H9 (cell line): ENCODE measurements around the gene PLXNC1. TPM values are rescaled to one million over a fixed set of nuclear protein-coding genes. Genes with fewer than 3 reads are reported as not detected.

Experiments used
- DNase-seq: peaks from one replicate; pipeline ENCODE4 v3.0.0-alpha.2; 2017
- H2AFZ ChIP-seq: one replicate; pipeline ENCODE4 v1.6.1; 2013; ENCODE audit warnings: mild to moderate bottlenecking, low read length, control low read depth, moderate library complexity
- H2AK5ac ChIP-seq: 2 replicates; pipeline ENCODE4 v1.6.1; 2013; ENCODE audit warnings: low read length, control low read depth, mixed read lengths; ENCODE audit not compliant: insufficient read length
- H2BK120ac ChIP-seq: one replicate; pipeline ENCODE4 v1.6.1; 2013; ENCODE audit warnings: low read depth, mild to moderate bottlenecking, low read length, control low read depth, inconsistent platforms; ENCODE audit not compliant: poor library complexity, severe bottlenecking
- H2BK12ac ChIP-seq: 2 replicates; pipeline ENCODE4 v1.6.1; 2013; ENCODE audit warnings: low read length, control low read depth, mixed read lengths, low read depth; ENCODE audit not compliant: insufficient read length
- H2BK15ac ChIP-seq: 2 replicates; pipeline ENCODE4 v1.6.1; 2013; ENCODE audit warnings: low read depth, low read length, control low read depth
- H2BK20ac ChIP-seq: one replicate; pipeline ENCODE4 v1.6.1; 2013; ENCODE audit warnings: low read depth, mild to moderate bottlenecking, low read length, control low read depth, inconsistent platforms; ENCODE audit not compliant: poor library complexity, severe bottlenecking
- H2BK5ac ChIP-seq: 2 replicates; pipeline ENCODE4 v1.6.1; 2013; ENCODE audit warnings: low read length, control low read depth, mixed read lengths; ENCODE audit not compliant: insufficient read length
- H3K14ac ChIP-seq: 2 replicates; pipeline ENCODE4 v1.6.1; 2013; ENCODE audit warnings: low read length, control low read depth; ENCODE audit not compliant: insufficient read depth
- H3K18ac ChIP-seq: 2 replicates; pipeline ENCODE4 v1.6.1; 2013; ENCODE audit warnings: low read depth, mild to moderate bottlenecking, mixed read lengths, low read length, control low read depth; ENCODE audit not compliant: insufficient read length
- H3K23ac ChIP-seq: 2 replicates; pipeline ENCODE4 v1.6.1; 2013; ENCODE audit warnings: low read length, control low read depth, mixed read lengths, low read depth; ENCODE audit not compliant: insufficient read length
- H3K23me2 ChIP-seq: 2 replicates; pipeline ENCODE4 v1.6.1; 2013; ENCODE audit warnings: low read depth, mild to moderate bottlenecking, mixed read lengths, low read length, control low read depth; ENCODE audit not compliant: insufficient read length, poor library complexity, severe bottlenecking
- H3K27ac ChIP-seq: 2 replicates; pipeline ENCODE4 v1.5.1; 2013; ENCODE audit warnings: low read length, control low read depth, mixed read lengths, low read depth; ENCODE audit not compliant: insufficient read length
- H3K27me3 ChIP-seq: 2 replicates; pipeline ENCODE4 v1.6.1; 2013; ENCODE audit warnings: low read length, control low read depth, inconsistent platforms; ENCODE audit not compliant: insufficient read depth
- H3K4ac ChIP-seq: 2 replicates; pipeline ENCODE4 v1.6.1; 2013; ENCODE audit warnings: low read depth, mild to moderate bottlenecking, control low read depth, inconsistent platforms, low read length, moderate library complexity
- H3K4me1 ChIP-seq: 2 replicates; pipeline ENCODE4 v1.6.1; 2013; ENCODE audit warnings: low read length, control low read depth, inconsistent platforms; ENCODE audit not compliant: insufficient read depth
- H3K4me2 ChIP-seq: 2 replicates; pipeline ENCODE4 v1.6.1; 2013; ENCODE audit warnings: low read length, control low read depth, mixed read lengths; ENCODE audit not compliant: insufficient read length, insufficient read depth
- H3K56ac ChIP-seq: 2 replicates; pipeline ENCODE4 v1.6.1; 2013; ENCODE audit warnings: low read depth, mild to moderate bottlenecking, mixed read lengths, low read length, control low read depth; ENCODE audit not compliant: insufficient read length
- H3K79me1 ChIP-seq: 2 replicates; pipeline ENCODE4 v1.6.1; 2013; ENCODE audit warnings: low read depth, mild to moderate bottlenecking, moderate library complexity, low read length, control low read depth, inconsistent platforms; ENCODE audit not compliant: insufficient read depth, poor library complexity, severe bottlenecking
- H3K79me2 ChIP-seq: 2 replicates; pipeline ENCODE4 v1.6.1; 2013; ENCODE audit warnings: low read length, control low read depth, inconsistent platforms; ENCODE audit not compliant: insufficient read depth
- H3K9ac ChIP-seq: 2 replicates; pipeline ENCODE4 v1.6.1; 2013; ENCODE audit warnings: low read length, control low read depth, mixed read lengths; ENCODE audit not compliant: insufficient read length; ENCODE audit errors: extremely low read depth
- H3K9me3 ChIP-seq: one replicate; pipeline ENCODE4 v1.6.1; 2013; ENCODE audit warnings: low read depth, low read length, inconsistent platforms; ENCODE audit not compliant: control insufficient read depth
- H3T11ph ChIP-seq: one replicate; pipeline ENCODE4 v1.6.1; 2013; ENCODE audit warnings: mild to moderate bottlenecking, low read length, control low read depth, inconsistent platforms
- H4K20me1 ChIP-seq: one replicate; pipeline ENCODE4 v1.6.1; 2013; ENCODE audit not compliant: control insufficient read depth, insufficient read length, insufficient read depth
- H4K5ac ChIP-seq: 2 replicates; pipeline ENCODE4 v1.6.1; 2013; ENCODE audit warnings: low read depth, mild to moderate bottlenecking, mixed read lengths, low read length, control low read depth; ENCODE audit not compliant: insufficient read length
- H4K8ac ChIP-seq: replicated peaks from 2 replicates; pipeline ENCODE4 v1.6.1; 2013; ENCODE audit warnings: low read length, control low read depth, mixed read lengths, low read depth; ENCODE audit not compliant: insufficient read length
- H4K91ac ChIP-seq: 2 replicates; pipeline ENCODE4 v1.6.1; 2013; ENCODE audit warnings: low read depth, mild to moderate bottlenecking, moderate library complexity, mixed read lengths, low read length, control low read depth; ENCODE audit not compliant: insufficient read length
- H3K27ac Mint-ChIP-seq, 3 experiments: 2 replicates in 2 of 3; 3 replicates in 1 of 3; pipeline ENCODE4 v1.8.0; 2020 to 2021; ENCODE audit warnings: mixed read lengths in 3 of 3, mild to moderate bottlenecking in 1 of 3, moderate library complexity in 1 of 3
- H3K27me3 Mint-ChIP-seq: 2 replicates; pipeline ENCODE4 v1.8.0; 2021; ENCODE audit warnings: low read depth, mild to moderate bottlenecking, moderate library complexity, mixed read lengths
- H3K36me3 Mint-ChIP-seq, 3 experiments: 2 replicates in 2 of 3; 3 replicates in 1 of 3; pipeline ENCODE4 v1.8.0; 2020 to 2021; ENCODE audit warnings: low read depth in 3 of 3, mixed read lengths in 3 of 3; ENCODE audit not compliant: insufficient read depth in 1 of 3
- H3K4me1 Mint-ChIP-seq, 2 experiments: 2 replicates each; pipeline ENCODE4 v1.8.0; 2020; ENCODE audit warnings: mixed read lengths in 2 of 2
- H3K4me3 Mint-ChIP-seq, 2 experiments: 2 replicates in 1 of 2; 3 replicates in 1 of 2; pipeline ENCODE4 v1.8.0; 2020 to 2021; ENCODE audit warnings: mild to moderate bottlenecking in 2 of 2, mixed read lengths in 2 of 2, moderate library complexity in 1 of 2
- H3K9me3 Mint-ChIP-seq, 2 experiments: 2 replicates in 1 of 2; 3 replicates in 1 of 2; pipeline ENCODE4 v1.8.0; 2020; ENCODE audit warnings: mild to moderate bottlenecking in 2 of 2, mixed read lengths in 2 of 2, moderate library complexity in 1 of 2
- CTCF ChIP-seq: fragments of 200-600 bp; sonication (generic); conservative IDR thresholded peaks from 3 replicates; pipeline ENCODE4 v1.8.0; 2021; ENCODE audit warnings: antibody characterized with exemption, mild to moderate bottlenecking
- WGBS: extraction: QIAGEN DNeasy Blood & Tissue Kit; methylation state at CpG from one replicate; pipeline ENCODE4 v1.1.7; 2013; ENCODE audit warnings: missing lambda C conversion rate, low lambda C conversion rate, mixed read lengths; ENCODE audit not compliant: insufficient read length; ENCODE audit errors: extremely low coverage; 5-methylcytosine and 5-hydroxymethylcytosine counted together
- total RNA-seq: library from RNA; stranded (reverse); gene quantifications from 2 replicates; pipeline ENCODE4 v1.2.1, GENCODE V29; 2021

Gene PLXNC1
- total RNA-seq, 1 experiment from 2014 or later, result 1.2 TPM

DNA sequence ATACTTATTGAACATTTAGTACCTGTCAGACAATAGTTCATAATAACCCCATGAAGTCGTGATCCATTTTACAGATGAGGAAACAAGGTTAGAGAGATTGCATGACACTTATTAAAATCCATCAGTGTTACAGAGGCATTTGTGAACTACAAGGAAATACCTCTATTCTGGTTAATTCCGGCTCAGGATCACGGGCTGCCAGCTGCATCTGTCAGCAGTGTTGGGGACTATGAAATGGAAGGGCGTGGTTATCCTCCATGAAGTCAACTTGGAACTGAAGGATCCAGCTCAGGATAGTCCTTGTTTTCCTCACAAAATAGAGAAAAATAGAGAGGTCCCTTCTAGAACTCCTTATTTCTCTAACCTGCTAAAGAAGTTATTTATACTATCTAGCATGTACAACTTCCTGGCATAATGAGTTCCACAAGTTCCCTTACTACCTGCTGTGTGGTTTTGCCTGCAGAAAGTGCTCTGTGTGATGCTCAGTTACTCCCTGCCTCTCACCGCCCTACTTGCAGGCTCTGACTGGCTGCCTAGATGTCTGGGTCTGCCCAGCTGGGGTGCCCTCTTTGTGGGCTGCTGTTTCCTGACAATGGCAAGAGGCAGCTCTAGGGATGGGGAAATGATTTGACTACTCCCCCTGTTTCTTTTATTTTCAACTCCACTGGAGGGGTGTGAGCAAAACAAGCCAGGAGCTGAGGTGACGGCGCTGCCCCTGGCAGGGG, 36.8 kb downstream of the PLXNC1 start:
- H3K56ac ChIP-seq, result no peak overlapping the region
- H3K23ac ChIP-seq, result no peak overlapping the region

More for the DNA sequence above, 36.8 kb downstream of the PLXNC1 start:
- Histone ChIP-seq H3K27me3 (no peaks in the 10 kb centered on the region; the same call in 1 of the 2 replicates), H2AK5ac (no peak overlapping the region), H2BK20ac (no peak overlapping the region), H3K79me2 (no peaks in the 10 kb centered on the region), H3K79me1 (no peaks in the 10 kb centered on the region), H4K8ac (no peak overlapping the region), H3K9me3 (no peaks in the 10 kb centered on the region), H3K9ac (no peak overlapping the region), H3K4me2 (no peak overlapping the region), H2BK5ac (no peak overlapping the region), H3K23me2 (no peaks in the 10 kb centered on the region), H2BK12ac (no peak overlapping the region), H4K5ac (no peak overlapping the region), H3K14ac (no peak overlapping the region), H4K91ac (no peak overlapping the region), H3K27ac (no peak overlapping the region), H4K20me1 (no peaks in the 10 kb centered on the region), H3K4me1 (peaks cover 8% of the 10 kb centered on the region; the same call in 1 of the 2 replicates), H2BK120ac (no peak overlapping the region), H3K18ac (no peak overlapping the region), H2BK15ac (no peak overlapping the region), H3T11ph (no peak overlapping the region), H2AFZ (no peak overlapping the region), H3K4ac (no peak overlapping the region)
- H3K27me3 Mint-ChIP-seq, result peaks cover 20% of the 10 kb centered on the region
- H3K4me3 Mint-ChIP-seq, result no peak overlapping the region
- DNase-seq, result no peak
- H3K27ac Mint-ChIP-seq, result no peak overlapping the region
- no CpG with 5 or more reads among the region's 7 CpGs for WGBS
- no peaks in the 10 kb centered on the region for H3K36me3 Mint-ChIP-seq
- peaks cover 5% of the 10 kb centered on the region in 2 experiments for H3K4me1 Mint-ChIP-seq
- TF ChIP-seq CTCF, result no peak
- H3K9me3 Mint-ChIP-seq, result no peaks in the 10 kb centered on the region
